NB4 (cell line): ENCODE results near the gene NSUN7.

ENCODE experiments used
- CTCF ChIP-seq: IDR thresholded peaks from one replicate; pipeline ENCODE4 v1.5.1; 2012; ENCODE audit warnings: low read depth, low read length
- MAX ChIP-seq: IDR thresholded peaks from 2 replicates; pipeline ENCODE4 v1.6.1; 2011; ENCODE audit warnings: low read depth, low read length
- MYC ChIP-seq: IDR thresholded peaks from 2 replicates; pipeline ENCODE4 v1.6.1; 2011; ENCODE audit warnings: low read depth, low read length
- POLR2A ChIP-seq: IDR thresholded peaks from 2 replicates; pipeline ENCODE4 v1.6.1; 2011; ENCODE audit warnings: mild to moderate bottlenecking; ENCODE audit not compliant: insufficient read length; ENCODE audit errors: extremely low read depth

DNA sequence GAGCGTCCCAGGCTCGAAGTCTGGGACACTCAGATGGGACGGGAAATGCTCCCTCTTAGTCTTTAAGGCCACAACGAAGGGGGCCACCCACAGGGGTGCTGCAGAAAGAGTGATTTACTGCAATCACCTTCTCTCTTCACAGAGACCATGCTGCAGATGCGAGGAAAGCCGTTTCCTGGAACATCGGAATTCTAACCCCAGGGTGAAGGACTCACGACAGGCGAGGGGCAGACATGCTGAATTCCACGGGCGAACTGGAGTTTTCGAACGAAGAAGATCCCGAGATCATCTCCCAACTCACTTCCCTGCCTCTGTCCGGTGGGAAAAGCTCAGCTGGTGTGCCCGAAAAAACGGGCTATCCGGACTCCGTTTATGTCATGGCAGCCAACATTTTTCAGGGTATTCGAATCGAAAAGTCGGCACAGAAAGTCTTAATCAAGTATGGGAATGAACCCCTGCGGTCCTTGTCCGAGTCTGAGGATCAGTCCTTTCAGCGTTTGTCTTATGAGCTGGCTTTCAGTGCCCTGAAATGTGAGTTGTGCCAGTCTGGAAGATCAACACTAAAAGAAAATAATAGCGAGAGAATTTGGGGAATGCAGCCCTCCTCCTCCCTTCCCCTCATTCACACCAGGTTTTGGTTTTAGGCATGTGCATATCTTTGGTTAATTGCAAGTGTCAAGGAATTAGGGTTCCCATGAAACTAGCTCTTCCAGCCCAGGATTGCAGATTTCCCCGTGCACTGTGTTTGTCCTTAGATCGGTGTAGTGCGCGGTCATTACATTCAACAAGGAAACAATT is 905 bp downstream of the NSUN7 start:
- TF ChIP-seq POLR2A = no peak
- TF ChIP-seq CTCF = no peak
- TF ChIP-seq MAX = no peak
- no peak for TF ChIP-seq MYC
